ENCODE results near the gene MGAT5B.

DNA sequence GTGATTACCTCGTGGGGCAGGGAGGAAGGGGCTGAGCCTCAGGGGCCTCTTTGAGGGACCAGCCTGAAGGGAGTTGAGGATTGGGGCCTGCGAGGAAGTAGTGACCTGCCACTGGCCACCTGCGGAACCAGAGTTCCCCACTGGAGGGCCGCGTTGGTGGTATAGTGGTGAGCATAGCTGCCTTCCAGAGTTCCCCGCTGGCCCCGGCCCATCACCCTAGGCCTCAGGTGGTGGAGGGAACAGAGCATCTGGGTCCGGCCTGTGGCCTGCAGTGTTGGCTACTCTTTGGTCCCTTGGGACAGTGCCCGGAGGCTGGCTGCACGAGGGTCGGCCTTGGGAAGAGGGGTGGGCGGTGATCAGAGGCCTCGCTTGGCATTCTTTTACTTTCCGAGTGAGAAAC lies 20.5 kb downstream of the MGAT5B start:
- TF ChIP-seq, protein P1, sequence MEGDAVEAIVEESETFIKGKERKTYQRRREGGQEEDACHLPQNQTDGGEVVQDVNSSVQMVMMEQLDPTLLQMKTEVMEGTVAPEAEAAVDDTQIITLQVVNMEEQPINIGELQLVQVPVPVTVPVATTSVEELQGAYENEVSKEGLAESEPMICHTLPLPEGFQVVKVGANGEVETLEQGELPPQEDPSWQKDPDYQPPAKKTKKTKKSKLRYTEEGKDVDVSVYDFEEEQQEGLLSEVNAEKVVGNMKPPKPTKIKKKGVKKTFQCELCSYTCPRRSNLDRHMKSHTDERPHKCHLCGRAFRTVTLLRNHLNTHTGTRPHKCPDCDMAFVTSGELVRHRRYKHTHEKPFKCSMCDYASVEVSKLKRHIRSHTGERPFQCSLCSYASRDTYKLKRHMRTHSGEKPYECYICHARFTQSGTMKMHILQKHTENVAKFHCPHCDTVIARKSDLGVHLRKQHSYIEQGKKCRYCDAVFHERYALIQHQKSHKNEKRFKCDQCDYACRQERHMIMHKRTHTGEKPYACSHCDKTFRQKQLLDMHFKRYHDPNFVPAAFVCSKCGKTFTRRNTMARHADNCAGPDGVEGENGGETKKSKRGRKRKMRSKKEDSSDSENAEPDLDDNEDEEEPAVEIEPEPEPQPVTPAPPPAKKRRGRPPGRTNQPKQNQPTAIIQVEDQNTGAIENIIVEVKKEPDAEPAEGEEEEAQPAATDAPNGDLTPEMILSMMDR (conservative IDR thresholded peaks at IDR 0.05; ENCODE audit: low read depth, low read length) = no peak
- no peak for TF ChIP-seq EZH2 (IDR thresholded peaks at IDR 0.05; ENCODE audit: low read length, unreplicated experiment)
- TF ChIP-seq EZH2phosphoT487 (IDR thresholded peaks at IDR 0.05; ENCODE audit: borderline replicate concordance, low read length) = no peak
